SJSA1 (cell line): Measurements from ENCODE around the gene MYCBPAP. TPM values are rescaled to one million over a fixed set of nuclear protein-coding genes. Genes with fewer than 3 reads are reported as not detected.
A peak's percentile ranks its signal among the peaks of the same experiment; 100 is the strongest.

Experiments used
- DNase-seq, 2 experiments: peaks; one replicate each; pipeline ENCODE4 v3.0.0-alpha.2; 2015 to 2020; ENCODE audit warnings: low spot score in 2 of 2, low read depth in 1 of 2
- H3K27ac ChIP-seq: fragments of 250-450 bp; sonication (Bioruptor Pico); 2 replicates; pipeline ENCODE4 v1.5.1; 2020; ENCODE audit warnings: mild to moderate bottlenecking, moderate library complexity
- H3K27me3 ChIP-seq: fragments of 250-450 bp; sonication (Bioruptor Pico); replicated peaks from 2 replicates; pipeline ENCODE4 v1.5.1; 2020; ENCODE audit warnings: mild to moderate bottlenecking, moderate library complexity
- H3K36me3 ChIP-seq: fragments of 250-450 bp; sonication (Bioruptor Pico); 2 replicates; pipeline ENCODE4 v1.5.1; 2020; ENCODE audit warnings: mild to moderate bottlenecking
- H3K4me1 ChIP-seq: fragments of 250-450 bp; sonication (Bioruptor Pico); replicated peaks from 2 replicates; pipeline ENCODE4 v1.6.1; 2021; ENCODE audit warnings: mild to moderate bottlenecking
- H3K4me3 ChIP-seq: fragments of 250-450 bp; sonication (Bioruptor Pico); 2 replicates; pipeline ENCODE4 v1.5.1; 2020; ENCODE audit warnings: mild to moderate bottlenecking
- H3K9me3 ChIP-seq: fragments of 250-450 bp; sonication (Bioruptor Pico); replicated peaks from 2 replicates; pipeline ENCODE4 v1.5.1; 2020; ENCODE audit warnings: mild to moderate bottlenecking
- total RNA-seq: library from RNA; depleted of rRNA; stranded (reverse); fragments of >200 nt; shearing (Covaris generic); gene quantifications from 2 replicates; pipeline ENCODE4 v1.2.3, GENCODE V29; 2014

MYCBPAP gene
- total RNA-seq, 1 experiment from 2014 or later: not detected

DNA sequence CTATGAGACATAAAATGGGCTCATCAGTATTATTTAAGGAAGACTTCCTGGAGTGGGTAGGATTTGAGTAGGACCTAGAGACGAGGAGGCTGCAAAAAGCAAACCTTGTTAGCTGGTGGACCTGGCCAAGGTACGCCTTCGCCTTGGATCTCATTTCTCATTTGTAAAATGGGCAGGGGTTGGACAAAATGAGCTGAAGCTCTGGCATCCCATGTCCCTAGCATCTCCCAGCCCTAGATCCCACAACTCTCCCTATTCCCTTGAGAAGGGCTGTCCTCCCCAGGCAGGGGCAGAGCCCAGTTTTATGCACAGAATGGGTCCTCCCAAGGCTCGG is 38.4 kb downstream of the MYCBPAP start:
- H3K27ac ChIP-seq: no peak overlapping the region
- no peak for DNase-seq
- H3K36me3 ChIP-seq: peaks cover 4% of the 10 kb centered on the region
- H3K4me3 ChIP-seq: peak overlapping the region; percentile 53
- H3K27me3 ChIP-seq: no peaks in the 10 kb centered on the region
- H3K9me3 ChIP-seq: no peaks in the 10 kb centered on the region
- peaks cover 28% of the 10 kb centered on the region for H3K4me1 ChIP-seq

DNA sequence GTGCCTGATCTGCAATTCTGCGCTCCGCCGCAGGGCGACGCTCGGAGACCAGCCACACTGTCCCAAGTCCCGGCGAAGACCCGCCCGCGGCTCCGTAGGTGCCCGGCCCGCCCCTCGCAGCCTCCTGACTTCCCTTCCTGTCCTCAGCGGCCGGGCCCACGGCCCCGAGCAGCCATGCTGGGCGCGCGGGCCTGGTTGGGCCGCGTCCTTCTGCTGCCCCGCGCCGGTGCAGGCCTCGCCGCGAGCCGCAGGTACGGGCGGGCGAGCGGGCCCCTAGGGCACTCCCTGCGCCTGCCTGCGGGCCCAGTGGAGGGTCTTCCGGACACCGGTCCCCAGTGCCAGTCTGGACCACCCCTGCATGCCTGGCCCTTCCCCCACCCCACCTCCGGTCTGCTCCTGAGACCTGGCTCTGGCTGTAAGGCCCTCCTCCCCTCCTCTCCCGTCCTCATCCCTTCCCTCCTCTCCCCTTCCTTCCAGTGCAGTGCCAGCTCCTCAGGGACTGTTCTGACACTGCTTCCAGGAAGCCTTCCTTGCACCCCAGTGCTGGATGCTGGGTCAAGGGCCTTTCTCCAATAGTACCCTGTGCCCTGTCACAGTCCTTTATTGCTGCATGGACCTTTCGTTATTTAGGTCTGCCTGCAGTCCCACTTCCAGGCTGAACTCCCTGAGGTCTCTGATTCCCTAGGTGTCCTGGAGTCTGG is 38.9 kb downstream of the MYCBPAP start, which contains the start of gene SPATA20:
Gene SPATA20 (plus strand): TSS at position 140 of the 701 bp plus-strand sequence. CDS start 35 bp downstream, at position 175.
- Histone ChIP-seq H3K36me3 (peaks cover 4% of the 10 kb centered on the region), H3K4me3 (peak within 1 kb of the TSS; percentile 53), H3K27me3 (no peaks in the 10 kb centered on the region), H3K9me3 (no peaks in the 10 kb centered on the region), H3K27ac (peak within 1 kb of the TSS; percentile 33), H3K4me1 (peaks cover 25% of the 10 kb centered on the region)
- DNase-seq: peak; percentile 85 to 96

DNA sequence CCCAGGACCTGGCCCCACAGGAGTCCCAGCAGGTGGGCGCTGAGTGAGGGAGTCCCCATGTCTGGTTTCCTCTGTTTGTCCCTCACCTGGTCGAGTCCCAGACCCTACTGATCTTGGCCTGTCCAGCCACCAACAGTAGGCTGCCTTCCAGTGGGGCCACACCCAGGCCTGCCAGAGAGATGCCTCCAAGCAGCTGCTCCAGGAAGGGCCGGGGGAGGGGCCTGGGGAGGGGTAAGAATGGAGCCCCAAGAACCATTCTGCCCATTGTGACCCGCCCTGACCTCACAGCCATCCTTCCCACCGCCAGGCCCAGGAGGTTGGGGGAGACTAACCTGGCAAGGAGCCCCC is 39.5 kb downstream of the MYCBPAP start:
- Histone ChIP-seq H3K4me3 (peak overlapping the region; percentile 53), H3K36me3 (peaks cover 4% of the 10 kb centered on the region), H3K4me1 (peaks cover 20% of the 10 kb centered on the region), H3K27ac (no peak overlapping the region), H3K27me3 (no peaks in the 10 kb centered on the region), H3K9me3 (no peaks in the 10 kb centered on the region)
- DNase-seq: no peak

DNA sequence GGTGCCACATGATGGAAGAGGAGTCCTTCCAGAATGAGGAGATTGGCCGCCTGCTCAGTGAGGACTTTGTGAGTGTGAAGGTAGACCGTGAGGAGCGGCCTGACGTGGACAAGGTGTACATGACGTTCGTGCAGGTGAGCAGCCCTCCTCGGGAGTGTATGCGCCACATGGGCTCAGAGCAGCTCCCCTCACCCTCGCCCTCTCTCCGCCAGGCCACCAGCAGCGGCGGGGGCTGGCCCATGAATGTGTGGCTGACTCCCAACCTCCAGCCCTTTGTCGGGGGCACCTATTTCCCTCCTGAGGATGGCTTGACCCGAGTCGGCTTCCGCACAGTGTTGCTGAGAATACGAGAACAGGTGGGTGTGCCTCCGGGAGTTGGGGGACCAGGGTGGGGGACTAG is 40.6 kb downstream of the MYCBPAP start:
- Histone ChIP-seq H3K27ac (no peak overlapping the region), H3K4me3 (no peak overlapping the region), H3K4me1 (peaks cover 14% of the 10 kb centered on the region), H3K9me3 (no peaks in the 10 kb centered on the region), H3K27me3 (no peaks in the 10 kb centered on the region), H3K36me3 (peaks cover 4% of the 10 kb centered on the region)
- no peak for DNase-seq

DNA sequence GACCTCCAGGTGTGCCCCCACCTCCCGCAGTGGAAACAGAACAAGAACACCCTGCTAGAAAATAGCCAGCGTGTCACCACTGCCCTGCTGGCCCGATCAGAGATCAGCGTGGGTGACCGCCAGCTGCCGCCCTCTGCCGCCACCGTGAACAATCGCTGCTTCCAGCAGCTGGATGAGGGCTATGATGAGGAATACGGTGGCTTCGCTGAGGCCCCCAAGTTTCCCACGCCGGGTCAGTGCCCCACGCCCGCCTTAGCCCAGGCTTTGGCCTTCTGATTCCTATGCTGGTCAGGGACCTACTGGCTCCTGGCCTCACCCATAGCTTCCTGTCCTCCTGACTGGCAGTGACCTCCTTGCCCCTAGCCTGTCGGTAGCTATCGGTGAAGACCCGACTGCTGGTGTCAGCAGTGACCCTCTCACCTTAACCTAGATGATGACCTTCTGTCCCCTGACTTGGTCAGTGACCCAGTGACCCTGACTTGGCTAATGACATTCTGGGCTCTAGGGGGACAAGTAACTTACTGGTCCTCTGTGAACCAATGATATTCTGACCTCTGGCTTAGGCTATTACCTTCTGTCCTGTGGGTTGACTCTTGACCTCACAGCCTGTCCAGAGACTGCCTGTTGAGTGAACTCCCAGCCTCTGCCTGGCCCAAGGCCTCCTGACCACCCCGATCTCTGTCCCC is 41.2 kb downstream of the MYCBPAP start:
- Histone ChIP-seq H3K4me3 (no peak overlapping the region), H3K9me3 (no peaks in the 10 kb centered on the region), H3K36me3 (peaks cover 4% of the 10 kb centered on the region), H3K4me1 (peaks cover 14% of the 10 kb centered on the region), H3K27me3 (no peaks in the 10 kb centered on the region), H3K27ac (no peak overlapping the region)
- no peak for DNase-seq

DNA sequence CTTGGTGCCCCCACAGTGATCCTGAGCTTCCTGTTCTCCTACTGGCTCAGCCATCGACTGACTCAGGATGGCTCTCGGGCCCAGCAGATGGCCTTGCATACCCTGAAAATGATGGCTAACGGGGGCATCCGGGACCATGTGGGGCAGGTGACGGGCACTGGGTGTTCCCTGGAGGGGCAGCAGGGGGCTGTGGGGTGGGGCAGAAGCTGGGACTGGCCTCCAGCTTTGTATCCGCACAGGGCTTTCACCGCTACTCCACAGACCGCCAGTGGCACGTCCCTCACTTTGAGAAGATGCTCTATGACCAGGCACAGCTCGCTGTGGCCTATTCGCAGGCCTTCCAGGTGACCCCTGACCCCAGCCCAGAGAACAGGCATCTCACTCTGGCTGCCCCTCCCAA is 41.7 kb downstream of the MYCBPAP start:
- no peak overlapping the region for H3K4me3 ChIP-seq
- peaks cover 14% of the 10 kb centered on the region for H3K4me1 ChIP-seq
- no peaks in the 10 kb centered on the region for H3K27me3 ChIP-seq
- H3K27ac ChIP-seq: no peak overlapping the region
- no peak for DNase-seq
- peaks cover 4% of the 10 kb centered on the region for H3K36me3 ChIP-seq
- H3K9me3 ChIP-seq: no peaks in the 10 kb centered on the region

DNA sequence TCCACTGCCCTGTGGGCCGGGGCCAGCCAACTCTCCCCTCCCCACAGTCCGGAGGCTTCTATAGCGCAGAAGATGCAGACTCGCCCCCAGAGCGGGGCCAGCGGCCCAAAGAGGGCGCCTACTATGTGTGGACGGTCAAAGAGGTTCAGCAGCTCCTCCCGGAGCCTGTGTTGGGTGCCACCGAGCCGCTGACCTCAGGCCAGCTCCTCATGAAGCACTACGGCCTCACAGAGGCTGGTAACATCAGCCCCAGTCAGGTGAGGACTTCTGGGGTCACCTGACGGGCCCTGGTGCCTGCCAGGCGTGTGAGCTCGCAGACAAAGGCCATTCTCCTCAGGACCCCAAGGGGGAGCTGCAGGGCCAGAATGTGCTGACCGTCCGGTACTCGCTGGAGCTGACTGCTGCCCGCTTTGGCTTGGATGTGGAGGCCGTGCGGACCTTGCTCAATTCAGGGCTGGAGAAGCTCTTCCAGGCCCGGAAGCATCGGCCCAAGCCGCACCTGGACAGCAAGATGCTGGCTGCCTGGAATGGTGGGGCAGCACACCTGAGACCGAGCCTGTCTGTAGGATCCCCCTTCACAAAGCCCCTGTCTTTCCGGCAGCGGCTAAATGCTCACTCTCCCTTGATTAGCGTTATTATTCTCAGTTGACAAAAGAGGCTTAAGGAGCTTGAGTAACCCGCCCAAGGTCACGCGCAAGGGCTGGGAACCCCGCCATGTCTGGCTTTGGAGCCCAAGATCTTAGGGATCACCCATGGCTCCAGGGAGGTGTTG is 42.6 kb downstream of the MYCBPAP start:
- H3K27ac ChIP-seq: no peak overlapping the region
- H3K4me3 ChIP-seq: no peak overlapping the region
- H3K9me3 ChIP-seq: no peaks in the 10 kb centered on the region
- no peaks in the 10 kb centered on the region for H3K27me3 ChIP-seq
- peaks cover 14% of the 10 kb centered on the region for H3K4me1 ChIP-seq
- peak in 1 of 2 experiments; percentile 78 for DNase-seq
- H3K36me3 ChIP-seq: peaks cover 4% of the 10 kb centered on the region

DNA sequence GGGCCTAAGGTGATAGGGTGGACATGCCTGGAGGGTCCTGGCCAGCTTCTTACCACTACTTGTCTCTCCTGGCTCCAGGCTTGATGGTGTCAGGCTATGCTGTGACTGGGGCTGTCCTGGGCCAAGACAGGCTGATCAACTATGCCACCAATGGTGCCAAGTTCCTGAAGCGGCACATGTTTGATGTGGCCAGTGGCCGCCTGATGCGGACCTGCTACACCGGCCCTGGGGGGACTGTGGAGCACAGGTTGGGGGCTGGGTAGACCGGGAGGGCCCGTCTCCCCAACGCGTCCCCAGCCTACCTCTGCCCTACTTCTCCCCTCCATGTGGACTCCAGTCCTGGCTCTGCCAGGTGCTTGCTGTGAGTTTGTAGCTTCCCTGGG is 43.2 kb downstream of the MYCBPAP start:
- no peak for DNase-seq
- no peaks in the 10 kb centered on the region for H3K27me3 ChIP-seq
- H3K4me1 ChIP-seq: peaks cover 14% of the 10 kb centered on the region
- no peak overlapping the region for H3K27ac ChIP-seq
- H3K4me3 ChIP-seq: no peak overlapping the region
- H3K36me3 ChIP-seq: peaks cover 4% of the 10 kb centered on the region
- no peaks in the 10 kb centered on the region for H3K9me3 ChIP-seq

DNA sequence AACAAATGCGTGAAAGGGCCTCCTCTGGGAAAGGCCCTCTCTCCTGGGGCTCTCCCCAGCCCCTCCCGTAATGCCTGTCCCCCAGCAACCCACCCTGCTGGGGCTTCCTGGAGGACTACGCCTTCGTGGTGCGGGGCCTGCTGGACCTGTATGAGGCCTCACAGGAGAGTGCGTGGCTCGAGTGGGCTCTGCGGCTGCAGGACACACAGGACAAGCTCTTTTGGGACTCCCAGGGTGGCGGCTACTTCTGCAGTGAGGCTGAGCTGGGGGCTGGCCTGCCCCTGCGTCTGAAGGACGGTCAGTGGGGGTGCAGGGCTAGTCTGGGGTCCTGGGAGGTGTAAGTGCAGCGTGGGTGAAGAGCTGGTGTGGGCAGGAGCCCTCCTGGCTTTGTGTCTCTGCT is 43.6 kb downstream of the MYCBPAP start:
- H3K27me3 ChIP-seq: no peaks in the 10 kb centered on the region
- peaks cover 10% of the 10 kb centered on the region for H3K4me1 ChIP-seq
- peaks cover 4% of the 10 kb centered on the region for H3K36me3 ChIP-seq
- no peak for DNase-seq
- H3K27ac ChIP-seq: no peak overlapping the region
- no peak overlapping the region for H3K4me3 ChIP-seq
- H3K9me3 ChIP-seq: no peaks in the 10 kb centered on the region

DNA sequence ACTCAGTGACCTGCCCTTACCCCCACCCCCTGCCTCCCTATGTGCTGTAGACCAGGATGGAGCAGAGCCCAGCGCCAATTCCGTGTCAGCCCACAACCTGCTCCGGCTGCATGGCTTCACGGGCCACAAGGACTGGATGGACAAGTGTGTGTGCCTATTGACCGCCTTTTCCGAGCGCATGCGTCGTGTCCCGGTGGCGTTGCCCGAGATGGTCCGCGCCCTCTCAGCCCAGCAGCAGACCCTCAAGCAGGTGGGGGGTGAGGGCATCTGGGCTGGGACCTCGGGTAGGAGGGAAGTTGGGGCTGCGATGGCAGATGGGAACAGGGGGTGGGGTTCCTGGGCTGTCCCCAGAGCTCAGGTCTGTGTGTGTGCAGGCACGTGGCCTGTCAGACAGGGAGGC is 46.0 kb downstream of the MYCBPAP start:
- Histone ChIP-seq H3K4me1 (no peaks in the 10 kb centered on the region), H3K9me3 (no peaks in the 10 kb centered on the region), H3K4me3 (no peak overlapping the region), H3K27me3 (peaks cover 6% of the 10 kb centered on the region), H3K36me3 (peaks cover 4% of the 10 kb centered on the region), H3K27ac (no peak overlapping the region)
- no peak for DNase-seq

DNA sequence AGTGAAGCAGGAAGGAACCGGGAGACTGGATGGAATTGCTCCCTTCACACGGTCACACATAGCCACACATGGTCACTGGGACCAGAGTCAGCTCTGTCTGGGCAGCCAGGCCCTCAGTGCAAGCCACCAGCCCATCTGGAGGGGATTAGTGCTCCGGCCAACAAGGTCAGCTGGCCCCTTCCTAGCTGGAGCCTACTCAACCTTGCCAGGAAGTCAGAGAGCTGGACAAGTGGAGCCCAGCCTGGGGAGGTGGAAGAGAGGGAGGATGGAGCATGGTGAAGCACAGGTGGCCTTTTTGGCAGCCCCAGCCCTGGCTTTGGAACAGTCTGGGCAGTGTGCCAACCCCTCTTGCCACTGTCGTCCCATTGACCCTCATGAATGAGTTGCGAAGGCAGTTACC is 48.6 kb downstream of the MYCBPAP start:
- H3K4me3 ChIP-seq: no peak overlapping the region
- no peaks in the 10 kb centered on the region for H3K36me3 ChIP-seq
- H3K9me3 ChIP-seq: peaks cover 3% of the 10 kb centered on the region; the same call in 1 of the 2 replicates
- H3K4me1 ChIP-seq: peaks cover 18% of the 10 kb centered on the region
- H3K27me3 ChIP-seq: peaks cover 22% of the 10 kb centered on the region
- no peak for DNase-seq
- no peak overlapping the region for H3K27ac ChIP-seq

DNA sequence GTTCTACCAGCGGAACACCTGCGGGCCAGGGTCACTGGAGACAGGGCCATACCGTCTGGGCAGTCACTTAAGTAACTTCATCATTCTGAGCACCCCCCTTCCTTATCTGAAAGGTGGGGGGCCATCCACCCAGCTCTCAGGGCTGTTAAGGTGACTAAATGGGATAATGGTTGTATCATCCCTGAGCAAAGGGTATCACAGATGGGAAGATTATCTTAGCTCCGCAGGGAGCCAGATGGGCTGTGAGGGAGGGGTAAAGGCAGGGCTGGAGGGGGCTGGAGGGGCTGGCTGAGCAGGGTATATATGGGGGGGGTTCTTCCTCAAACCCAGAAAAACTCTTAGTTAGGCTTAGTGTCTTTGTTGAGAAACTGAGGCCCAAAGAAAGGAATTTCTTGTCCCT is 49.4 kb downstream of the MYCBPAP start:
- H3K4me3 ChIP-seq: no peak overlapping the region
- H3K27me3 ChIP-seq: peaks cover 28% of the 10 kb centered on the region
- no peaks in the 10 kb centered on the region for H3K36me3 ChIP-seq
- no peak for DNase-seq
- H3K4me1 ChIP-seq: peaks cover 18% of the 10 kb centered on the region
- H3K27ac ChIP-seq: no peak overlapping the region
- H3K9me3 ChIP-seq: peaks cover 3% of the 10 kb centered on the region; the same call in 1 of the 2 replicates

DNA sequence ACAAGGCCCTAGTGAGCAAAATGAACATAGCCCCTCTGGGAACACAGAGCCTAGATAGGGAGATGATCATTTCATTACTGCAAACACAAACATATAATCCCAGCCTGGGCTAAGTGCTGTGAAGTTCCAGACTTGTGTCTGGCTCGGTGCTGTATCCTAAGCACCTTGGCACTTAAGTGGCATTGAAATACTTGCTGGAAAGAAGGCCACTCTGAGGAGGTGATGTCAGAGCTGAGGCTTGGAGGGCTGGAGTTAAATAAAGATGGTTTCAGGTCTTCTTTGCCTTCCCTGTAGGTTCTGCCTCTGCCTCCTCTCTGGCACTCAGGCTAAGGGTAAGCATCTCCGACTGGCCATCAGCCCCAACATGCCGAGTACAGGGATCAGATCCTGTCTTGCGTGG is 49.9 kb downstream of the MYCBPAP start:
- H3K27me3 ChIP-seq: peaks cover 33% of the 10 kb centered on the region
- H3K9me3 ChIP-seq: peaks cover 3% of the 10 kb centered on the region; the same call in 1 of the 2 replicates
- H3K27ac ChIP-seq: no peak overlapping the region
- H3K36me3 ChIP-seq: no peaks in the 10 kb centered on the region
- H3K4me1 ChIP-seq: peaks cover 18% of the 10 kb centered on the region
- H3K4me3 ChIP-seq: no peak overlapping the region
- DNase-seq: no peak

DNA sequence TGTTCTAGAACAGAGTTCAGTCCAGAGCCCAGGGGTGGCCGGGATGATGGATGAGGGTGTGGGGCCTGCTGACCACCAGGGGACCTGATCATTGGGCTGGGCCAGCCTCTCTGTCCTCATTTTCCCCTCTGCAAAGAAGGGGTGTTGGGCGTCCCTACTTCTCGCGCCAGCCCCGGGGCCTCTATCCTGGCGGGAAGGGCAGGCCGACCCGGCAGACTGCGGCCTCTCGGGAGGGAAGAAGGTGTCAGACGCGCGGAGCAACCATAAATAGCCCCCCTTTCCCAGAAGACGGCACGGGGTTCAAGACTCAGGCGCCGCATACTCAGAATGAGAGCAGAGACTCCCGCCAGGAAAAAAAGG is 50.3 kb downstream of the MYCBPAP start:
- Histone ChIP-seq H3K4me1 (peaks cover 18% of the 10 kb centered on the region), H3K27me3 (peaks cover 37% of the 10 kb centered on the region), H3K4me3 (no peak overlapping the region), H3K27ac (no peak overlapping the region), H3K9me3 (peaks cover 3% of the 10 kb centered on the region; the same call in 1 of the 2 replicates), H3K36me3 (no peaks in the 10 kb centered on the region)
- DNase-seq: no peak
